K562 (cell line): ENCODE measurements around the gene ASIC1. TPM values are rescaled to one million over a fixed set of nuclear protein-coding genes. Genes with fewer than 3 reads are reported as not detected.

Source experiments
- CREB1 ChIP-seq, 2 experiments: sonication (generic) in 1 of 2; formaldehyde crosslinking in 1 of 2; IDR thresholded peaks; 2 replicates each; pipeline versions ENCODE4 v1.6.1 to v1.8.0; 2012 to 2022; ENCODE audit warnings: inconsistent platforms in 1 of 2, mild to moderate bottlenecking in 1 of 2, missing genetic modification reagents in 1 of 2, moderate library complexity in 1 of 2
- EGR1 ChIP-seq: fragments of 450-650 bp; conservative IDR thresholded peaks from 2 replicates; pipeline ENCODE4 v1.6.1; 2017; ENCODE audit warnings: mild to moderate bottlenecking
- HMGN3 ChIP-seq: IDR thresholded peaks from 2 replicates; pipeline ENCODE4 v1.6.1; 2011; ENCODE audit warnings: borderline replicate concordance, low read depth, mild to moderate bottlenecking, mixed read lengths, low read length; ENCODE audit not compliant: insufficient read length; ENCODE audit errors: extremely low read depth
- HNRNPUL1 ChIP-seq: fragments of 200-400 bp; formaldehyde crosslinking; IDR thresholded peaks from 2 replicates; pipeline ENCODE4 v1.6.1; 2017; ENCODE audit warnings: low read length
- KDM1A ChIP-seq, 2 experiments: fragments of 450-650 bp; IDR thresholded peaks; 2 replicates each; pipeline ENCODE4 v1.6.1; 2016; ENCODE audit warnings: mild to moderate bottlenecking in 2 of 2
- SIRT6 ChIP-seq: IDR thresholded peaks from one replicate; pipeline ENCODE4 v1.6.1; 2012; ENCODE audit warnings: low read depth, mild to moderate bottlenecking, control low read depth, inconsistent platforms, low read length, moderate library complexity
- TEAD1 ChIP-seq, 2 experiments: fragments of 450-650 bp in 1 of 2; sonication (generic) in 1 of 2; formaldehyde crosslinking; IDR thresholded peaks; 2 replicates each; pipeline versions ENCODE4 v1.4.0 to v1.8.0; 2020 to 2022; ENCODE audit warnings: mild to moderate bottlenecking in 2 of 2, missing genetic modification reagents in 1 of 2
- ZNF165 ChIP-seq: fragments of 250-450 bp; sonication (Bioruptor Pico); IDR thresholded peaks from 2 replicates; pipeline ENCODE4 v1.4.0; 2020; ENCODE audit warnings: borderline replicate concordance
- ZNF41 ChIP-seq: fragments of 250-450 bp; sonication (Bioruptor Pico); conservative IDR thresholded peaks from 2 replicates; pipeline ENCODE4 v1.4.0; 2020; ENCODE audit warnings: mild to moderate bottlenecking
- ZNF507 ChIP-seq: conservative IDR thresholded peaks from 2 replicates; pipeline ENCODE4 v1.6.1; 2017; ENCODE audit warnings: missing genetic modification characterization, missing compliant biosample characterization
- ZNF583 ChIP-seq: fragments of 250-450 bp; sonication (Bioruptor Pico); IDR thresholded peaks from 2 replicates; pipeline ENCODE4 v1.4.0; 2020
- ZNF717 ChIP-seq: fragments of 250-450 bp; sonication (Bioruptor Pico); IDR thresholded peaks from 2 replicates; pipeline ENCODE4 v1.5.0; 2021
- polyA plus RNA-seq, 8 experiments: library from polyadenylated mRNA; depleted of rRNA in 4 of 8; stranded (reverse) in 5 of 8; unstranded in 3 of 8; fragments of >200 nt; fragmentation: Nextera tagmentation in 2 of 8; fragmentation: Illumina TruSeq in 1 of 8; extraction: Ambion mirVana in 2 of 8; extraction: Trizol in 1 of 8; gene quantifications; 2 replicates each; pipeline versions ENCODE4 v1.2.1 to v1.2.3, GENCODE V29; 2011 to 2014; ENCODE audit warnings: inconsistent platforms in 1 of 8, missing spikeins in 1 of 8
- total RNA-seq, 7 experiments: library from RNA; depleted of rRNA in 6 of 7; stranded (reverse); fragments of >200 nt in 6 of 7; fragmentation: Illumina TruSeq in 2 of 7; extraction: Trizol in 2 of 7; gene quantifications; 2 replicates each; pipeline versions ENCODE4 v1.2.1 to v1.2.3, GENCODE V29; 2011 to 2021; ENCODE audit warnings: low replicate concordance in 1 of 7
- TF ChIP-seq, protein P1 (sequence below): fragments of 250-450 bp; sonication (Bioruptor Pico); IDR thresholded peaks from 2 replicates; pipeline ENCODE4 v1.5.0; 2020; ENCODE audit warnings: mild to moderate bottlenecking, borderline replicate concordance
- TF ChIP-seq, protein P2 (sequence below): conservative IDR thresholded peaks from 2 replicates; pipeline ENCODE4 v1.6.1; 2011; ENCODE audit warnings: low read depth, mild to moderate bottlenecking, low read length; ENCODE audit not compliant: control insufficient read depth

ASIC1 gene
- total and polyA plus RNA-seq, 9 of the 15 experiments (the other 6 are each of a cell fraction or from before 2014, with no cell fraction given): 0.01 to 1.7 (median 0.45) TPM

- TF ChIP-seq, protein P1, sequence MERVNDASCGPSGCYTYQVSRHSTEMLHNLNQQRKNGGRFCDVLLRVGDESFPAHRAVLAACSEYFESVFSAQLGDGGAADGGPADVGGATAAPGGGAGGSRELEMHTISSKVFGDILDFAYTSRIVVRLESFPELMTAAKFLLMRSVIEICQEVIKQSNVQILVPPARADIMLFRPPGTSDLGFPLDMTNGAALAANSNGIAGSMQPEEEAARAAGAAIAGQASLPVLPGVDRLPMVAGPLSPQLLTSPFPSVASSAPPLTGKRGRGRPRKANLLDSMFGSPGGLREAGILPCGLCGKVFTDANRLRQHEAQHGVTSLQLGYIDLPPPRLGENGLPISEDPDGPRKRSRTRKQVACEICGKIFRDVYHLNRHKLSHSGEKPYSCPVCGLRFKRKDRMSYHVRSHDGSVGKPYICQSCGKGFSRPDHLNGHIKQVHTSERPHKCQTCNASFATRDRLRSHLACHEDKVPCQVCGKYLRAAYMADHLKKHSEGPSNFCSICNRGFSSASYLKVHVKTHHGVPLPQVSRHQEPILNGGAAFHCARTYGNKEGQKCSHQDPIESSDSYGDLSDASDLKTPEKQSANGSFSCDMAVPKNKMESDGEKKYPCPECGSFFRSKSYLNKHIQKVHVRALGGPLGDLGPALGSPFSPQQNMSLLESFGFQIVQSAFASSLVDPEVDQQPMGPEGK (CRISPR knock-in tag): no peak
- TF ChIP-seq ZNF41 (CRISPR knock-in tag) (no peak), ZNF507 (tag) (no peak), EGR1 (peak; percentile 39; the same call in 1 of the 2 replicates), HMGN3 (no peak), HNRNPUL1 (no peak), SIRT6 (no peak), CREB1 (IDR thresholded peaks at IDR 0.05) (no peak), CREB1 (CRISPR knock-in tag; IDR thresholded peaks at IDR 0.05) (no peak), ZNF717 (no peak), ZNF165 (CRISPR knock-in tag) (no peak), KDM1A (IDR thresholded peaks at IDR 0.05) (peak in 1 of 2 experiments; percentile 6; a peak in 1 of 4 replicates), TEAD1 (CRISPR knock-in tag; IDR thresholded peaks at IDR 0.05) (0 out of 4 replicates have a peak, but pooled peaks of 1 of the 2 experiments have one; percentile 30), ZNF583 (CRISPR knock-in tag) (no peak)
- TF ChIP-seq, protein P2, sequence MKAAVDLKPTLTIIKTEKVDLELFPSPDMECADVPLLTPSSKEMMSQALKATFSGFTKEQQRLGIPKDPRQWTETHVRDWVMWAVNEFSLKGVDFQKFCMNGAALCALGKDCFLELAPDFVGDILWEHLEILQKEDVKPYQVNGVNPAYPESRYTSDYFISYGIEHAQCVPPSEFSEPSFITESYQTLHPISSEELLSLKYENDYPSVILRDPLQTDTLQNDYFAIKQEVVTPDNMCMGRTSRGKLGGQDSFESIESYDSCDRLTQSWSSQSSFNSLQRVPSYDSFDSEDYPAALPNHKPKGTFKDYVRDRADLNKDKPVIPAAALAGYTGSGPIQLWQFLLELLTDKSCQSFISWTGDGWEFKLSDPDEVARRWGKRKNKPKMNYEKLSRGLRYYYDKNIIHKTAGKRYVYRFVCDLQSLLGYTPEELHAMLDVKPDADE: no peak; the same call in 1 of the 2 replicates
These were observed 1.4 kb upstream of the ASIC1 start (continued) for GRCh38 chr12:50055831-50056638.
